NCI-H1694 (cell line): Measurements from ENCODE around the gene UNG.
"Not testable (repeated sequence)": the region's sequence is repeated elsewhere in the genome, so short reads cannot be mapped to it uniquely, and the experiment has no call there.

Source experiments
- DNase-seq: peaks from one replicate; lab custom pipeline; 2025; lab: John Stamatoyannopoulos, UW

Gene UNG

DNA sequence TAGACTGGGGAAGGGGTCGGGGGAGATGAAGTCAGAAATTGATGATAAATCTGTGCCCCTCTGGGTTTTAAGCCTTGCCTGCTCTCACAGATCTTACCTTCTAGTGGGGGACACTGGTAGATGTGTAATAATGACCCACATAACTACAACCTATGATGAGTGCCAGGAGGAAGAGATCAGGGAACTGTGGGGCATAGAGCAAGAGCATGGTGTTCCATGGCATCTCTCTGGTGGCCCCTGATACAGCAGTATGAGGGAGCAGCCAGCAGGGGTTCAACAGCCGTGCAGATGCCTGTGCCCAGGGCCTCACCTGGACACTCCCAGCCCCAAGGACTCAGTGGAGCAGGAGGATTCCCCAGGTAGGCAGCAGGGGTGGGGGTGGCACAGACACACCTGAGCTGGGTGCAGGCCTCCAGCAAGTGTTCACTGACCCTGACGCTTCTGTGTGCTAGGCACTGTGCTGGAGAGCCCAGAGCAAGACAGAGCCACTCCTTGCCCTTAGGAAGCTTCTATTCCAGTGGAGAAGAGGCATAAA is 24.0 kb downstream of the UNG start:
- DNase-seq = no peak

- DNase-seq = no peak
These were observed 27.7 kb downstream of the UNG start for GRCh38 chr12:109124878-109125648.

- DNase-seq = no peak
These were observed 28.4 kb downstream of the UNG start for GRCh38 chr12:109125791-109126190.

- no peak for DNase-seq
These were observed 29.4 kb downstream of the UNG start for GRCh38 chr12:109126784-109127183.

DNA sequence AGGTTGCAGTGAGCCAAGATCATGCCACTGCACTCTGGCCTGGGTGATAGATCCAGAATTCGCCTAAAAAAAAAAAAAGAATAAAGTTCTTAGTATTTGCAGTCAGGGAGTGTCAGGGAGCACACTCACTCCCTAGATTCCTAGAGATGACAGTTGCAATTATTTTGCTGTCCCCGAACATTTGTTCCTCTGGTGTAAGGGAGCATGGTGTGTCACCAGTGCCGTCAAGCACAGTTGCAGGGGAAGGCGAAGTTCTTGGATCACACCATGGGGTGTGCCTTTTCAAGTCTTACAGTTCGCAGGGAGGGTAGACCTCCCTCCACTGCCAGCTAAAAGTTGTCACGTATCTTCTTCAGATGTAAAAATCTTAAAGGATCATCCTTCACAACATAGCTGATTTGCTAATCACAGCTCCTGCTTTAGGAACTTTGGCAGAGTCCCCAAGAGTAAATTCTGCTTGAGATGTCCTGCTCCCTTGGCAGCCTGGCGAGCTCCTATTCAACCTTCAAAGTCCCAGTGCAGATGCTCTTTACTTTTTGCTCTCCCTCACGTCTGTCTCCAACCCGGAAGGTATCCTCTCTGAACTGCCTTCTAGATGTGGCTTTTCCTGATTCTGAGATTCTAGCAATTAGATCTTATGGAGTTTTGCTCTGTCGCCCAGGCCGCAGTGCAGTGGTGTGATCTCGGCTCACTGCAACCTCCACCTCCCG is 30.3 kb downstream of the UNG start:
- no peak for DNase-seq

GRCh38 chr12:109130297-109131153 is 33.1 kb downstream of the UNG start:
- DNase-seq = no peak

- DNase-seq = no peak
These were observed 34.0 kb downstream of the UNG start for GRCh38 chr12:109131154-109132050.

DNA sequence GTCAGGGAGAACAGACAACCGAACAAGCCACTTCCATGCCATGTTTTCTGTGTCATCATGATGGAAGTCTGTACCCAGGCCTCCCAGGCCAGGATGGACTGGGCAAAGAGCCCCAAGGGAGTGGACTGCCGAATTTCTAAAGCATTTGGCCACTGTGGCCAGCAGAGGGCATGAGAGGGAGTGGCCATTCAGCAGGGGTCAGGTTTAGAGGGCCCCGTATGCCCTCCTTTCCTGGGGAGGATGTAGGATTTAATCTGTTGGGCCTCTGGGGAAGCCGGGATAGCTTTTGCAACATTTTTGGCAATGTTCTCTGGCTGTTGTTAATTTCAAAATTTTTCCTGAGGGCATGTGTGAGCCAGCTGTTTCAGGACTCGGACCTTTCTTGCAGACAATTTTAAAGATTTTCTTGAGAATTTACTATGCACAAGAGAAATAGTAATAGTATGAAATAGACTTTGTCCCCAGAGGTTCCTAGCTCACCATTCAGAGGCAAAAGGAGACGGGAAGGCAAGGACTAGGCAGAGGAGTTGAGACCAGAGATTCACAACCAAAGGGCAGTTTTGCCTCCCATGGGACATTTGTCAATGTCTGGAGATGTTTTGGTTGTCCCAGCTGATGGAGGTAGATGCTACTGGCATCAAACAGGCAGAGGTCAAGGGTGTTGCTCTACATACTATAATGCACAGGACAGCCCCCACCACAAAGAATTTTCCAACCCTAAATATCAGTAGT is 37.0 kb downstream of the UNG start:
- DNase-seq = no peak

DNA sequence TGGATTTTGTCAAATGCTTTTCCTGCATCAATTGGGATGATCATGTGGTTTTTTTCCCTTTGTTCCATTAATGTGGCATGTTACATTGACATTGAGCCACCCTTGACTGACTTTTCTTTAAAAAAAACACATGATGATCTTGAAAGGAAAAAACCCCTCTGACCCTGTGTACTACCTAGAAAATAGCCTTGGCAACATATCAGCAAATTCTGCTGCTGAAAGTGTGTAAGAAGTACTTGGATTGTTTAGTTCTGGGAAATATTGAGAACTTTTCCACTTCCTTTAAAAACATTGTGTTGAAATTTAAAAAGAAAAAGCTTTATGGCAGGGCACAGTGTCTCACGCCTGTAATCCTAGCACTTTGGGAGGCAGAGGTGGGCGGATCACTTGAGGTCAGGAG is 39.7 kb downstream of the UNG start:
- no peak for DNase-seq

- no peak for DNase-seq
These were observed 42.0 kb downstream of the UNG start for GRCh38 chr12:109139360-109139759.

DNA sequence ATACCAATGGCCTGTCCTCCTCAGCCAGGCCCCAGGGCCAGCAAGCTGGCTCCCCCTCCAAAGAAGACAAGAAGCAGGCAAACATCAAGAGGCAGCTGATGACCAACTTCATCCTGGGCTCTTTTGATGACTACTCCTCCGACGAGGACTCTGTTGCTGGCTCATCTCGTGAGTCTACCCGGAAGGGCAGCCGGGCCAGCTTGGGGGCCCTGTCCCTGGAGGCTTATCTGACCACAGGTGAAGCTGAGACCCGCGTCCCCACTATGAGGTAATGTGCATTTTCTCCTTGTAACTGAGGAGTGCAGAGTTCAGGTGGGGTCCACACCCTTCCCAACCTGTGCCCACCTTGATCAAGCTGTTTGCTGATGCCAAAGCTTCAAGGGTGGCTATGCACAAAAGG is 42.4 kb downstream of the UNG start:
- no peak for DNase-seq

- no peak for DNase-seq
These were observed 43.2 kb downstream of the UNG start for GRCh38 chr12:109140560-109140959.

GRCh38 chr12:109144224-109144623 is 46.8 kb downstream of the UNG start:
- DNase-seq = no peak

DNA sequence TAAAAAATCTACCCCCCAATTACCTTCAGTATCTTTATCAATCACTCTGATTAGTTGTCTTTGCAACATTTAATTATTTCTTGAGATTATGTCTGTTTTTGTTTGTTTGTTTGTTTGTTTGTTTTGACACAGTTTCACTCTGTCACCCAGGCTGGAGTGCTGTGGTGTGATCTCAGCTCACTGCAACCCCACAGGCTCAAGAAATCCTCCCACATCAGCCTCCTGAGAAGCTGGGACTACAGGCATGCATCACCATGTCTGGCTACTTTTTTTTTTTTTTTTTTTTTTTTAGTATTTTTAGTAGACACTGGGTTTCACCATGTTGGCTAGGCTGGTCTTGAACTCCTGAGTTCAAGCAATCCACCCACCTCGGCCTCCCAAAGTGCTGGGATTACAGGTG is 49.7 kb downstream of the UNG start:
- DNase-seq = not testable (repeated sequence)

DNA sequence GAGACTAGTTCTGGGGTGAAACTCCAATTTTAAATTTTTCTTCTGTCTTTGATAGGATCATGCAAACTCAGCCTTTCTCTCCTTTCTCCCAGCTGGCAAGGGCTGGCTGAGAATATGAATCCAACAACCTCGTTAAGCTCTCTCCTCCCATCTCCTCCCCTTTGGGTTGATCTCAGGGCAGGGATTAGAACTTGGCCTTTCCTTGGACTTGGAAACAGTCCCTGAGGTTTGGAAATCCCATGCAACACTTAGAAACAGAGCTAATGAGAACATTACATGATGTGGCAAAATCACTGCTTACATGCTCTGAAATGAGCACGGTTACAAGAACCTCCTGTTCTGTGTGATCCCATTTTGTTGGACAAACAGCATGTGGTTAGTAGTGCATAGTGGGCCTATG is 50.6 kb downstream of the UNG start:
- DNase-seq = no peak

GRCh38 chr12:109150124-109150640 is 52.8 kb downstream of the UNG start:
- no peak for DNase-seq

- DNase-seq = no peak
These were observed 54.1 kb downstream of the UNG start for GRCh38 chr12:109151457-109151856.

DNA sequence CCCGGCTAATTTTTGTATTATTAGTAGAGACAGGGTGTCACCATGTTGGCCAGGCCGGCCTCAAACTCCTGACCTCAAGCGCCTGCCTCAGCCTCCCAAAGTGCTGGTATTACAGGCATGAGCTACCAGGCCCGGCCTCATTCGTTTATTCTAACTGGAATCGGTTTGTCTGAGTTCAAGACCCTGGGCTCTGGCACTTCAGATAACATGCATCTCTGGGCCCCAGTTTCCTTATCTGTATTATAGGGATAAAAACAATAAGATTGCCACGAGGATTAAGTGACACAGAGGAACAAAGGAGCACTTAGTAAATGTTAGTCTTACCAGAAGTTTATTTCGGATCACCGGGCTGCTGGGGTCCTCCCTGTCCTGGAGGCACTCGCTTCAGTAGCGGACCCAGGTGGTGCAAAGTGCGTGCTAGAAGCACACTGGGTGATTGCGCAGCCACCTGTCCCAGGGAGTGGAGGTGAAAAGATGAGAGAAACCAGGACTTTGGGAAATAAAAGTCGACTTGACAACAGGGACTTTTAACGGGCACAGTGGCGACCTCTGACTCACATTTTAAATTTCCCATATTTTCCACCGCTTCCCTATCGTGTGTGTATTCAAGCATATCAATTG is 56.5 kb downstream of the UNG start:
- DNase-seq = no peak

DNA sequence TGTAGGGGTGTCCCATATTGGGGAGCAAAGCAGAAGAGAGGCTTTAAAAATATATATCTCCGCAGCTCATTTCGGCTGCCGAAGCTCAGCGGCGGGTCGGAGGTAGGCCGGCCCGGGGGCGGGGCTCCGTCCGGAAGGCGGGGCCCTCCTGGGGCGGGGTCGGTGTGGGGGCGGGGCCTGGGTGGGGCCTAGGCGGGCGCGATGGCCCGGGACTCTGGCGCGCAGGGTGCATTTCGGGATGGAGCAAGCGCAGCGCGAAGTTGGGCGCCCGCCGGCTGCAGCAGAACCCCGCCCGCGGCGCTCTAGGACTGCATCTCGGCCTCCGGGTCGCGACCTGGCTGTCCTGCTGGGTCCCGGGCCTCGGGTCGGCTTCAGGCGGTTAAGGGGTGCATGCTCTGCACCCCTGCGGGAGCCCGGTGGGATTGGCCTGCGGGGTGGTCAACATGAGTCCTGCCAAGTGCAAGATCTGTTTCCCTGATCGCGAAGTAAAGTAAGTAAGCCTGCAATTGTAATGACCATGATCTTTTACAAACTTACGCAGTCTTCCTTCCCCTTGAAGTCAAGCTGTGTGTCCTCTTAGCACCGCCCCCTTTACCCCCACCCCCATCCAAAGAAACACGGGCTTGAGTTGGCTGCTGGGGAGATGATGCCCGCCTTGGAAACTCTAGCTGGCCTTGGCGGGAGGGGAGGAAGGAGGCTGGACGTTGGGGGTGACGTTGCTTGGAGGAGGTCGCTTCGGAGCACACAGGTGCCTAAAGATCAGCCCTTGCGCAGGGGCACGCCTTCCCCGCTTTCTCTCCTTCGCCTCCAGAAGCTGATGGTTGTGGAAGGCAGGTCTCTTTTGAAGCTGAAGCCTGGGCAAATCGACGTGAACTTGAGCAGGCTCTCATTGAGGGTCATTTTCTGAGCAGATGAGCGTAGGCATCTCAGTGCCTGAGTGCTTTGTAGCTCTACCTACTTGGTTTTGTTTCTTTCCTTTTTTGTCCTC is 57.3 kb downstream of the UNG start:
- no peak for DNase-seq
